OCI-LY1 (cell line): ENCODE measurements around the gene USB1.
"Not testable (repeated sequence)": the region's sequence is repeated elsewhere in the genome, so short reads cannot be mapped to it uniquely, and the experiment has no call there.

Experiments used
- EZH2 ChIP-seq: fragments of 200-600 bp; sonication (generic), shearing (Covaris generic); IDR thresholded peaks from 2 replicates; pipeline ENCODE4 v1.8.0; 2017; ENCODE audit warnings: borderline replicate concordance, mixed run types, mild to moderate bottlenecking, antibody characterized with exemption, low read length, moderate library complexity, mixed read lengths
- TF ChIP-seq, protein P1 (sequence below): fragments of 200-600 bp; sonication (generic), shearing (Covaris generic); IDR thresholded peaks from 2 replicates; pipeline ENCODE4 v1.5.1; 2017; ENCODE audit warnings: mild to moderate bottlenecking, antibody characterized with exemption, low read length, moderate library complexity, mixed read lengths

DNA sequence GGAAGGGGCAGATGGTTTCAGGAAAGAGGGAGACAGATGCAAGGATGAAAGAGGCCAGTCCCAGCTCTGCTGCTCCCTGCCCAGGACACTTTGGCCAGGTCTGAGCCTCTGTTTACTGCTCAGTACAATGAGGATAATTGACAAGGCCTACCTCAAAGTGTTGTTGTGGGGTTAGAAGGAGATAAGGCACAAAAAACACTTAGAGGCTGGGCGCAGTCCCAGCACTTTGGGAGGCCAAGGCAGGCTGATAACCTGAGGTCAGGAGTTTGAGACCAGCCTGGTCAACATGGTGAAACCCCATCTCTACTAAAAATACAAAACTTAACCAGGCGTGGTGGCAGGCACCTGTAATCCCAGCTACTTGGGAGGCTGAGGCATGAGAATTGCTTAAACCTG lies 23.1 kb upstream of the USB1 start:
- TF ChIP-seq, protein P1, sequence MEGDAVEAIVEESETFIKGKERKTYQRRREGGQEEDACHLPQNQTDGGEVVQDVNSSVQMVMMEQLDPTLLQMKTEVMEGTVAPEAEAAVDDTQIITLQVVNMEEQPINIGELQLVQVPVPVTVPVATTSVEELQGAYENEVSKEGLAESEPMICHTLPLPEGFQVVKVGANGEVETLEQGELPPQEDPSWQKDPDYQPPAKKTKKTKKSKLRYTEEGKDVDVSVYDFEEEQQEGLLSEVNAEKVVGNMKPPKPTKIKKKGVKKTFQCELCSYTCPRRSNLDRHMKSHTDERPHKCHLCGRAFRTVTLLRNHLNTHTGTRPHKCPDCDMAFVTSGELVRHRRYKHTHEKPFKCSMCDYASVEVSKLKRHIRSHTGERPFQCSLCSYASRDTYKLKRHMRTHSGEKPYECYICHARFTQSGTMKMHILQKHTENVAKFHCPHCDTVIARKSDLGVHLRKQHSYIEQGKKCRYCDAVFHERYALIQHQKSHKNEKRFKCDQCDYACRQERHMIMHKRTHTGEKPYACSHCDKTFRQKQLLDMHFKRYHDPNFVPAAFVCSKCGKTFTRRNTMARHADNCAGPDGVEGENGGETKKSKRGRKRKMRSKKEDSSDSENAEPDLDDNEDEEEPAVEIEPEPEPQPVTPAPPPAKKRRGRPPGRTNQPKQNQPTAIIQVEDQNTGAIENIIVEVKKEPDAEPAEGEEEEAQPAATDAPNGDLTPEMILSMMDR = not testable (repeated sequence)
- not testable (repeated sequence) for TF ChIP-seq EZH2
